ENCODE results near the gene KCNQ4. TPM values are rescaled to one million over a fixed set of nuclear protein-coding genes. Genes with fewer than 3 reads are reported as not detected.

The KCNQ4 gene
- total and polyA plus RNA-seq, 2 donors (not counting 1 experiment from before 2014, with no cell fraction given), result 0.16 to 0.20 TPM

- DNase-seq (no peak), ATAC-seq (ENCODE audit: low read depth) (no peak)
- Mint-ChIP-seq H3K4me1 (peaks cover 10% of the 10 kb centered on the region), H3K27me3 (peaks cover 47% of the 10 kb centered on the region), H3K27ac (no peak overlapping the region), H3K9me3 (ENCODE audit: insufficient read depth) (no peaks in the 10 kb centered on the region), H3K4me3 (no peak overlapping the region)
- Histone ChIP-seq H3K36me3 (replicated peaks in 1 of 2; ENCODE audit: control extremely low read depth in 1 of 2, control insufficient read depth in 1 of 2, extremely low read depth in 1 of 2, insufficient read depth in 2 of 2, low read length in 1 of 2) (no peaks in the 10 kb centered on the region), H3K4me2 (replicated peaks; ENCODE audit: low read depth, low read length, poor library complexity, severe bottlenecking) (no peak overlapping the region), H3K9ac (ENCODE audit: low read length) (no peak overlapping the region), H3K4me1 (ENCODE audit: control insufficient read depth in 2 of 2, insufficient read depth in 2 of 2, low read length in 2 of 2) (peaks cover 12 to 16% of the 10 kb centered on the region in 2 donors), H3K27ac (ENCODE audit: low read length in 2 of 2) (no peak overlapping the region), H3K79me2 (ENCODE audit: control insufficient read depth, insufficient read depth, low read length) (no peaks in the 10 kb centered on the region), H3K27me3 (replicated peaks in 1 of 4; ENCODE audit: control extremely low read depth in 1 of 4, control insufficient read depth in 3 of 4, insufficient read depth in 4 of 4, low read length in 3 of 4) (peaks cover 0 to 40% (median 14%) of the 10 kb centered on the region in 4 experiments), H3K4me3 (ENCODE audit: control extremely low read depth in 1 of 5, extremely low read depth in 1 of 5, insufficient read depth in 1 of 5, low read depth in 2 of 5, low read length in 4 of 5) (no peak overlapping the region), H3K9me3 (ENCODE audit: control extremely low read depth in 1 of 3, control insufficient read depth in 2 of 3, insufficient read depth in 1 of 3, low read length in 2 of 3) (peaks cover 0 to 7% (median 0%) of the 10 kb centered on the region in 3 donors), H2AFZ (ENCODE audit: insufficient read depth, low read depth, low read length, poor library complexity, severe bottlenecking) (no peak overlapping the region), H4K20me1 (ENCODE audit: control insufficient read depth, insufficient read depth, low read length, poor library complexity, severe bottlenecking) (no peaks in the 10 kb centered on the region)
- WGBS (ENCODE audit: insufficient coverage), result 100% methylated on average over 5 of the region's 9 CpGs
- no peak for TF ChIP-seq CTCF (IDR thresholded peaks at IDR 0.05)
- TF ChIP-seq EZH2 (IDR thresholded peaks at IDR 0.05; ENCODE audit: borderline replicate concordance, insufficient read depth, low read depth, low read length, poor library complexity, severe bottlenecking), result no peak
- intact Hi-C loops (cut with micrococcal nuclease), result no loop called here
- ChIA-PET CTCF (interaction anchor here (0.9 to 1.8 kb wide), 3 partner anchors 12 to 884 kb away, joined by 3 to 8 read pairs (median 3); no protein-coding TSS in a partner anchor), POLR2A (no interaction called here)
Observed at GRCh38 chr1:40786171-40786994, 2.8 kb downstream of the KCNQ4 start.

Data from B cell (primary cell).